ENCODE data around the gene ADCY5.

GRCh38 chr3:123344907-123345594 is 103.8 kb downstream of the ADCY5 start:
- TF ChIP-seq CTCF (IDR thresholded peaks at IDR 0.05) (no peak), EP300 (IDR thresholded peaks at IDR 0.05) (no peak), POLR2A (IDR thresholded peaks at IDR 0.05) (no peak)
